Measurements from ENCODE around the gene TCF4.
A peak's percentile ranks its signal among the peaks of the same experiment; 100 is the strongest.

The TCF4 gene

GRCh38 chr18:55588111-55588869, at the start of gene TCF4:
TSS of gene TCF4 (minus strand) at chr18:55588192. CDS start at chr18:55587116, 1,076 bp downstream.
- DNase-seq (ENCODE audit: low read depth in 4 of 4, low spot score in 1 of 4), result peak in 1 of 4 experiments; percentile 2

GRCh38 chr18:55637204-55637603, 49.2 kb upstream of the TCF4 start:
- DNase-seq (ENCODE audit: low read depth in 4 of 4, low spot score in 1 of 4), result no peak

DNA sequence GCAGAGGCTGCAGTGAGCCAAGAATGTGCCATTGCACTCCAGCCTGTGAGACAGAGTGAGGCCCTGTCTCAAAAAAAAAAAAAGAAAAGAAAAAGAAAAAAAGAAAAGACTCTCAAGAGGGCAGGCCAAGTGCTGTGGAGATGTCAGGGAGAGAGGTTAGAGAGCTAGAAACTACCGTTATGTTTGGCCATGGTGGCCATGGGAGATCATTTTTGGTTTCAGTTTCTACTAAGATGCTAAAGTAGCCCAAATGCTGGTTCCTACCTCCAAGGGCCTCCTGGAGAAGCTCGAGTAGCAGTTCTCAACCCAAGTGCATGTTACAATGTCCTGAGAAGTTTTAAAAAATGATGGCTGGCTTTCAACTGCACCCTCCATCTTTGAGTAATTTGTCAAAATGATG, 47.4 kb upstream of the TCF4 start:
- DNase-seq (ENCODE audit: low read depth in 4 of 4, low spot score in 1 of 4), result no peak

- DNase-seq (ENCODE audit: low read depth in 4 of 4, low spot score in 1 of 4), result no peak
Measured at GRCh38 chr18:55634545-55634944, 46.6 kb upstream of the TCF4 start.

- DNase-seq (ENCODE audit: low read depth in 4 of 4, low spot score in 1 of 4), result no peak
Measured at GRCh38 chr18:55633032-55633431, 45.0 kb upstream of the TCF4 start.

DNA sequence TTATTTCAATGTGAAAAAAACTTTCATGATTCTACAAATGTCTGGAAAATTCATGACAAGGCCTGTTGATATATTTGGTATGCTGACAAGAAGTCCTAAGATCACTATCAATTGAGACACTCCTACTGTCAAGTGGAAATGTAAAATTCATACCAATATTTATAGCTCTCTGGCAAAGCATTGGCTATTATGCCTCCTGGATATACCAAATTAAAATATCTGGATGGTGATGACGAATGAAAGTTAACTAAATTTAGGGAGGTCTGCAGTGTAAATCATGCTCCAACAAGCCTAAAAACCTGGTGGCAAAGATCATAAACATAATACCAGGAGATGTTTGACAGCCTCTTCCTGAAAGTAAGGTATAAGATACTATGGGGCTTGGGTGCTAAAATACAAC, 41.1 kb upstream of the TCF4 start:
- no peak for DNase-seq (ENCODE audit: low read depth in 4 of 4, low spot score in 1 of 4)

GRCh38 chr18:55627007-55627406, 39.0 kb upstream of the TCF4 start:
- DNase-seq (ENCODE audit: low read depth in 4 of 4, low spot score in 1 of 4), result no peak

DNA sequence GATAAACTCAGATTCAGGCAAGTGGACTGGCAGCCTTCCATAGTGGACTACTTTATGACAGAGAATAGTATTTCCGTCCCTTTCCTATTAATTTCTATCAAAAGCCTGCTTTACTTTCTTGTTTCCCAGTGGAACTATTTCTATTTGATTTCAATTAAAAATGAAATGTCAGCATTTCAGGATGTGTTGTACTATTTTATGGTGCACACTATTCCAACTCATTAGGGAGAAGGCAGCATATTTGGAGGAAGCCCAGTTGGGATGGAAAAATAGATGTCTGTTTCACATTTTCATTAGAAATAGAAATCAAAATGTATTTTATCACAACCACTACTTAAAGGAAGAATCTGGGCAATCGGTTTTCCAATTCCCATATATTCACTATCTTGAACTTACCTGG, 37.9 kb upstream of the TCF4 start:
- no peak for DNase-seq (ENCODE audit: low read depth in 4 of 4, low spot score in 1 of 4)

- no peak for DNase-seq (ENCODE audit: low read depth in 4 of 4, low spot score in 1 of 4)
Measured at GRCh38 chr18:55623626-55624025, 35.6 kb upstream of the TCF4 start.

GRCh38 chr18:55610506-55610905, 22.5 kb upstream of the TCF4 start:
- DNase-seq (ENCODE audit: low read depth in 4 of 4, low spot score in 1 of 4), result no peak

- no peak for DNase-seq (ENCODE audit: low read depth in 4 of 4, low spot score in 1 of 4)
Measured at GRCh38 chr18:55609160-55609825, 21.3 kb upstream of the TCF4 start.

DNA sequence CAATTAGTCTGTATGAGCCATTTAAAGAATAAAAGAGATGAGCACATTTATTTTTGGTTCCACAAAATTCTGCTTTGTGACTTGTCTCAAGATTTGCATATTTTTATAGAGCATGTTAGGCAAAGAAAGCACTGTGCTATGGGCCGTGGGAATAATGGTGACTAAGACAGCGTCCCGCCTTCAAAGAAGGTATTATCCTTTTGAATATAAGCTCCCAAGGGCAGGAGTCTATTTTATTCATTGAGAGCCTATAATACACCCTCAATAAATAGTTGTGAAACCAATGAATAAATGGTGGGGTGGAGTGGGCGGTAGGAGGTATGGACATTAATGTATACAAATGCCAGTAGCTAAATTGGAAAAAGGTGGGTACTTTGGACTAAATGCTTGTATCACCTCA, 20.5 kb upstream of the TCF4 start:
- DNase-seq (ENCODE audit: low read depth in 4 of 4, low spot score in 1 of 4), result no peak

DNA sequence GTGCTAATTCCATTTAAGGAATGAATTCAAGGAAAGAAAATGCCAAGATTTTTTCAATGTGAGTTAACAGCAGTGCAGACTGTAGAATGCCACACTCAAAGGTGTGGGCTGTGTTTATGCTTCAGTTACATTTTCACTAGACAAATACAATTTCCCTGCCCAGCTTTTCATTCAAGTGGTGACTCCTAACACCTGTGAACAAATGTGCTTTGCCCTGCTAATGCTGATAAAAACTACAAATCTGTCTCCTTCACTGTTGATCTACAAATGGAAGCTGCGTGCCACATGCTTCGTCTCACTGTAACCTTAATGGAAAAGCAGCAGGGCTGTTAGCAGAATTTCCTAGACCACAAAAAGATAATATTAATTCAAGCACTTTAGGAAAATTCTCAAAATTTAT, 19.8 kb upstream of the TCF4 start:
- DNase-seq (ENCODE audit: low read depth in 4 of 4, low spot score in 1 of 4), result no peak

DNA sequence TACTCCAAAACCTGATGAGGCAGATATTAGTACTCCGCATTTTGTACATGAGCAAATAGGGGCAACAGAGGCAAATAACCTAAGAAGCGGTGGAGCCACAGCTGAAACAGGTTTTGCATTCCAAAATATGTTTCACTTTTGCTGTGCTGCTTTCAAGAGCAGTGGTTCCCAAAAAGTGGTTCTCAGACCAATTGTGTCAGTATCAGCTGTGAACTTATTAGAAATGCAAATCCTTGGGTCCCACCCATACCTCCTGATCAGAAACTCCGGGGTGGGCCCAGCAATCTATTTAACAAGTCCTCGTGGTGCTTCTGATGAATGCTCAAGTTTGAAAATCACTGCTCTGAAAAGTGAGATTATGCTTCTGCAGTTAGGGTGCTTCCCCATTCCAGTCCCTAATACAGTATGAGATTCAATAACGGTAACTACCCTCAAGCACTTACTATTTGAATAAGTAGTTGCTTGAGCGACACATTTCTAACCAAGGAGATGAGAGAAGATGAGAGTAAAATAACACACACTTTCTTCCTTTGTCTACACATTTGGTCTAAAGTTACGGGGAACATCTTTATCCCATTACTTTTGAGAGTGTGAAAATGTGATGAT, 17.8 kb upstream of the TCF4 start:
- DNase-seq (ENCODE audit: low read depth in 4 of 4, low spot score in 1 of 4), result no peak

DNA sequence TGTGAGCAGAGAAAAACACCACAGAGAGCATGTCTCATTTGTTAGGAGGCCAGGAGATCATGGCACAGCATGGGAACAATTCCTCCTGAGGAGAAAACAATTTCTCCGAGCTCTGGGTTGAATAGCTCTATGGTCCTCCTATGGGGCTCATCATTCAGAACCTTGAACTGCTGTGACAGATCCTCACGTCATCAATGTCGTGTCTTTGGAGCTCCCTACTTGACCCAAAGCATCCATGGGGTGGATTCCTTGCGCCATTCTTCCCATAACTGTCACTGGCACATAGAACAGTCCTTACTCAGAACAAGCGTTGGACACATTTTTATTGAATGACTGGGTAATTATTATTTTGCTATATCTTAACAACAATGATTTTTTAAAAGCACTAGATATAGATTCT, 15.8 kb upstream of the TCF4 start:
- no peak for DNase-seq (ENCODE audit: low read depth in 4 of 4, low spot score in 1 of 4)

DNA sequence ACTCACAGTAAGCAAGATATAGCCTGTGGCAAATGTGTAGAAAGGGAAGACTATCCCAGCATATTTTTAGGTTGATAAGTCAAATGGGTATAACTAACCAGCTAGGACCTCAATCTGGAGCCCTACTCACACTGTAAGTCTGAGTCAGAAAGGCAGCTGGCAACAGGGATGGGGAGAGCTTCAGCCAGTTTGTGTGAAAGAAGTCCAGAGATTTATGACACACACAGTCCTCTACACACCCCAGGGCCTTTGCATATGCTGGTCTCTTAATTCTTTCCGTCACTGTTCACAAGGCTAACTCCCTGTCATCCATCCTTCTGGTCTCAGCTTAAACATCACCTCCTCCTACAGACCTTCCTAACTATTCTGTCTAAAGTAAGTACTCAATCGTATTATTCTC, 5.9 kb upstream of the TCF4 start:
- DNase-seq (ENCODE audit: low read depth in 4 of 4, low spot score in 1 of 4), result no peak

DNA sequence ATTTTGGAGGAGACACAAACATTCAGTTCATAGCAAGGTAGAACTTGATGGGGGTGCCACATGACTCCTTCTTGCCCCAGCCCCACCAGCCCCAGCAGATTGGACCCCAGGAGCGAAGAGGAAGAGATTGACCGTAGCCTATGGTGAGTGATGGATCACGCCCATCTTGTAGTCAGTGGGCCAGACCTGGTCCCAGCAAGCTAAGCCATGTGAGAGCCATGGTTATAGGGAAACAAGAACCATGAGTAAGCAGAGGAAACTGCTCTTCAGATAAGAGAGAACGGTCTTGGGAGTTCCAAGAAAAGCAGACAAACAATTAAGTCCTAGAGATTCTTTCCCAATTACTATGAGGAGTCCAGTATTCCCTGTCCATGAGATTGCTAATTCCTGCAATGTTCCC, 4.6 kb upstream of the TCF4 start:
- no peak for DNase-seq (ENCODE audit: low read depth in 4 of 4, low spot score in 1 of 4)

DNA sequence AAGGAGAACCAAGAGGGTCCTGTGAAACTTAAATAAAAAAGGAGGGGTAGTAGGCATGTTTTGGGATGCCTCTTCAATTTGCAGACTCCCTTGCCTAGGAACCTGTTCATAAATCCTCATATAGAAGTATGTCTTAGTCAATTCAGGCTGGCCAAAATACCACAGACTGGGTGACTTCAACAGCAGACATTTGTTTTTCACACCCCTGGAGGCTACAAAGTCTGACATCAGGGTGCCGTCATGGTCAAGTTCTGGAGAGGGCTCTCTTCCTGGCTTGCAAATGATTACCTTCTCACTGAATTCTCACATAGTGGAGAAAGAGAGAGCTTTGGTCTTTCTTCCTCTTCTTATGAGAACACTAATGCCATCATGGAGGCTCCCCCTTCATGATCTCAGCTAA, 4.1 kb upstream of the TCF4 start:
- no peak for DNase-seq (ENCODE audit: low read depth in 4 of 4, low spot score in 1 of 4)

DNA sequence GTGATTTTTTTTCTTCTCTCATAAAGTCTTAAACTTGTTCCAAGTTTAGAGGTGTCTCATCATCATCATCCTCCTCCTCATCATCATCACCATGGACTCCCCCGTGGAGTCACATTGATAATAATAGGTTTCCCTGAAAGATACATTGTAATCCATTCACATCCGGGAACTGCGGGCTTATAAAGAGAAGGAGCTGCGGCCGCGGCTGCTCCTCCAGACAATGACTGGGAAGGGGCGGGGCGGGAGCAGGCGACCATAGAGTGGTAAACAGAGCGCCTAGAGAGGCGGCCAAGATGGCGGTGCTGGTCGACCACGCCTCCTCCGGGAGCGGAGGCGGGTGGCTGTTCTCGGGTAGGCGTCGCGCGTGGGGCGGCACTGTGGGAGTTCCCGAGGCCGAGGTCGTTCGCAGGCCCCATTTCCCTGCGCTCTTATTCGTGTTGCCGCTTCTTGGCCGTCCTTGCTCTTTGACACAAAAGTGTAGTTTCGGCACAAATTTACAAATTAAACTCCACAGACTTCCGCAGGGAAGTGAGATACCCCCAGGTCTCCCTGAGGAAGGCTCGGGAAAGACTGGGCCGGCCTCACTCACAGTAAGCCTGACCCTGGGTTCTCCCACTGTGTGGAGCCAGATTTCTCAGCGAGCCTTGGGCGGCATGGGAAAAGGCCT, 1.8 kb upstream of the TCF4 start:
- DNase-seq (ENCODE audit: low read depth in 4 of 4, low spot score in 1 of 4), result peak in 3 of 4 experiments; percentile 38 to 62 (median 59)

DNA sequence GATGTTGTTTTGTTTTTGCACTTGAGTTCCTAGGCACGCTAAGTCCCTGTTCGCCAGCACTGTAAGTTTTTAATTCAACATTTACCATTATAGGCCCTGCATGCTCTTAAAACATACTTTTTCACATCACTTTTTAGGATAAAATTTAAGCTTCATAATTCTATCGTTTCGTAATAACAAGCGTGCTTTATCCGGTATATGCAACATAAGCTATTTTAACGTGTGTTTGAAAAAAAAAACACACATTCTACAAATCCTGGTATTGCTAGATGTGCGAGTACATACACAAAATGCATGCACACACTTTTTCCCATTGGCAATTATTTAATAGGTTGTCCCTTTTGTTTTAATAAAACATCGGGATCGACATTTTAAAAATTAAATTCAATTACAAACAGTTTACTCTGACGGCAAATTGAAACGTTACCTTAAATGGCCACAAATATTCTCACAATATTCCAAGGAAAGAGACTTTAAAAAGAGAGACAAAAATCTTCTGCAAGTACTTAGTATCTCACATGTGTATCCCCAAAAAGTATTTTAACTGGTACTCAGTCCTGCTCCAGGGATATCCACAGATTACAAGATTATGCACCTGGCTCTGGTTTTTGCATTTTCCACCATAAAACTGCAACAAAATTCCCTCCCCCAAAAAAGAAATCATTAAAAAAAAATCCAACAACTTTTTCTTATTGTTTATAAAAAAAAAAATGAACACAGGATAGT, 1.0 kb upstream of the TCF4 start:
- DNase-seq (ENCODE audit: low read depth in 4 of 4, low spot score in 1 of 4), result no peak

- DNase-seq (ENCODE audit: low read depth in 4 of 4, low spot score in 1 of 4), result no peak
Measured at GRCh38 chr18:55587418-55588110, 428 bp downstream of the TCF4 start.

Measured in stimulated activated CD4-positive, alpha-beta T cell treated with anti-CD3 and anti-CD28 coated beads, Interleukin-1b, Interleukin-23, amount 100 ng/mL, for 24 hours (primary cell).